Upper lobe of left lung (tissue), 4 donors: ENCODE measurements around the gene RPP25.

Experiments used
- CTCF ChIP-seq, 6 experiments: fragments of 450-650 bp in 4 of 6; fragments of 200-600 bp in 2 of 6; sonication (generic) in 2 of 6; IDR thresholded peaks; one replicate each; pipeline ENCODE4 v1.5.1; 2016 to 2019; ENCODE audit warnings: antibody characterized with exemption in 6 of 6
- POLR2AphosphoS5 ChIP-seq, 2 donors: sonication (generic); formaldehyde crosslinking; IDR thresholded peaks; one replicate each; pipeline ENCODE4 v1.5.1; 2017; ENCODE audit warnings: antibody characterized with exemption in 2 of 2

DNA sequence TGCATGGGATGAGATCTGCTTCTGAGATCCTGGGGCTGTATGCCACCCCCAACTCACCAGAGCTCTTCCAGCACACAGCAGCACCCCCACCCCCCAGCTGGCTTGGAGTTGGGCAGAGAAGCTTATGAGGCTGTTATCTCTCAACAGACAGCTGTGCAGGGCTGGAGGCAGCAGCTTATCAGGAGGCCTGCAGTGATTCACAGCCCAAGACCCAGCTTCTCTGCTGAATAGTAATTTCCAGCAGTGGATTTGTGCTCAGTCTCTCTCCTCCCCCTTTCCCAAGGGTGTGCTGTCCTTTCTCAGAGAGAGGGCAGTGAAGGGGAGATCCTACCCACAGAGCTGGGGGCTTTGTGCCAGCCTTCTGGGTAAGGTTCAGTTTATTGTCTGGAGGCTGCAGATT lies 2.1 kb downstream of the RPP25 start:
- TF ChIP-seq CTCF (IDR thresholded peaks at IDR 0.05) = no peak
- TF ChIP-seq POLR2AphosphoS5 (IDR thresholded peaks at IDR 0.05) = no peak
